Measurements from ENCODE around the gene SPACDR. TPM values are rescaled to one million over a fixed set of nuclear protein-coding genes. Genes with fewer than 3 reads are reported as not detected.

The SPACDR gene
- total and polyA plus RNA-seq, 7 donors = 0.63 to 0.95 TPM; not detected in 5

- no peak overlapping the region for H3K4me3 ChIP-seq
- intact Hi-C loops (cut with DNase I) = no loop called here
- H3K4me1 ChIP-seq = peaks cover 0 to 7% (median 3%) of the 10 kb centered on the region in 4 donors
- H3K36me3 ChIP-seq = peaks cover 0 to 12% (median 0%) of the 10 kb centered on the region in 4 donors
- no peaks in the 10 kb centered on the region for H3K9me3 ChIP-seq
- H3K27ac ChIP-seq = no peak overlapping the region
- WGBS, 2 donors = 65 to 88% methylated on average over 6 of the region's 6 CpGs
- TF ChIP-seq CTCF (IDR thresholded peaks at IDR 0.05) (no peak), POLR2AphosphoS5 (IDR thresholded peaks at IDR 0.05) (no peak), POLR2A (IDR thresholded peaks at IDR 0.05) (no peak), EP300 (IDR thresholded peaks at IDR 0.05) (no peak)
- no peak for DNase-seq
- no peaks in the 10 kb centered on the region for H3K27me3 ChIP-seq
Measured at GRCh38 chr7:100423315-100423714, 40.7 kb downstream of the SPACDR start.

- WGBS, 2 donors = 80 to 88% methylated on average over 1 of the region's 1 CpG
- no peak overlapping the region for H3K4me3 ChIP-seq
- H3K36me3 ChIP-seq = peaks cover 0 to 12% (median 0%) of the 10 kb centered on the region in 4 donors
- intact Hi-C loops (cut with DNase I) = no loop called here
- H3K27ac ChIP-seq = no peak overlapping the region
- no peaks in the 10 kb centered on the region for H3K4me1 ChIP-seq
- DNase-seq = no peak
- TF ChIP-seq EP300 (IDR thresholded peaks at IDR 0.05) = no peak
- no peak for TF ChIP-seq POLR2A (IDR thresholded peaks at IDR 0.05)
- TF ChIP-seq POLR2AphosphoS5 (IDR thresholded peaks at IDR 0.05) = no peak
- TF ChIP-seq CTCF (IDR thresholded peaks at IDR 0.05) = no peak
- H3K27me3 ChIP-seq = no peaks in the 10 kb centered on the region
- H3K9me3 ChIP-seq = no peaks in the 10 kb centered on the region
Measured at GRCh38 chr7:100419660-100420226, 44.3 kb downstream of the SPACDR start.

- DNase-seq = no peak
- Histone ChIP-seq H3K36me3 (peaks cover 0 to 12% (median 0%) of the 10 kb centered on the region in 4 donors), H3K4me3 (no peak overlapping the region), H3K4me1 (no peaks in the 10 kb centered on the region), H3K9me3 (no peaks in the 10 kb centered on the region), H3K27ac (no peak overlapping the region), H3K27me3 (no peaks in the 10 kb centered on the region)
- WGBS, 2 donors = 91 to 94% methylated on average over 1 of the region's 1 CpG
- intact Hi-C loops (cut with DNase I) = no loop called here
- no peak for TF ChIP-seq POLR2A (IDR thresholded peaks at IDR 0.05)
- no peak for TF ChIP-seq EP300 (IDR thresholded peaks at IDR 0.05)
- no peak for TF ChIP-seq POLR2AphosphoS5 (IDR thresholded peaks at IDR 0.05)
- TF ChIP-seq CTCF (IDR thresholded peaks at IDR 0.05) = no peak
Measured at GRCh38 chr7:100418930-100419659, 45.0 kb downstream of the SPACDR start.

- no peak for DNase-seq
- Histone ChIP-seq H3K4me3 (no peak overlapping the region), H3K4me1 (no peaks in the 10 kb centered on the region), H3K36me3 (no peaks in the 10 kb centered on the region), H3K9me3 (no peaks in the 10 kb centered on the region), H3K27me3 (no peaks in the 10 kb centered on the region), H3K27ac (no peak overlapping the region)
- TF ChIP-seq POLR2AphosphoS5 (IDR thresholded peaks at IDR 0.05) (no peak), POLR2A (IDR thresholded peaks at IDR 0.05) (no peak)
- WGBS, 2 donors = 82 to 90% methylated on average over 5 of the region's 5 CpGs
- intact Hi-C loops (cut with DNase I) = no loop called here
Measured at GRCh38 chr7:100415448-100415847, 48.6 kb downstream of the SPACDR start.

- no peaks in the 10 kb centered on the region for H3K27me3 ChIP-seq
- WGBS, 2 donors = 75 to 82% methylated on average over 1 of the region's 1 CpG
- H3K4me1 ChIP-seq = no peaks in the 10 kb centered on the region
- H3K9me3 ChIP-seq = no peaks in the 10 kb centered on the region
- DNase-seq = no peak
- intact Hi-C loops (cut with DNase I) = no loop called here
- TF ChIP-seq POLR2A (IDR thresholded peaks at IDR 0.05) (no peak), CTCF (IDR thresholded peaks at IDR 0.05) (no peak), POLR2AphosphoS5 (IDR thresholded peaks at IDR 0.05) (no peak), EP300 (IDR thresholded peaks at IDR 0.05) (no peak)
- H3K27ac ChIP-seq = no peak overlapping the region
- no peaks in the 10 kb centered on the region for H3K36me3 ChIP-seq
- no peak overlapping the region for H3K4me3 ChIP-seq
Measured at GRCh38 chr7:100413889-100414288, 50.2 kb downstream of the SPACDR start.
